ENCODE results near the gene MFSD8.

- TF ChIP-seq, protein P1, sequence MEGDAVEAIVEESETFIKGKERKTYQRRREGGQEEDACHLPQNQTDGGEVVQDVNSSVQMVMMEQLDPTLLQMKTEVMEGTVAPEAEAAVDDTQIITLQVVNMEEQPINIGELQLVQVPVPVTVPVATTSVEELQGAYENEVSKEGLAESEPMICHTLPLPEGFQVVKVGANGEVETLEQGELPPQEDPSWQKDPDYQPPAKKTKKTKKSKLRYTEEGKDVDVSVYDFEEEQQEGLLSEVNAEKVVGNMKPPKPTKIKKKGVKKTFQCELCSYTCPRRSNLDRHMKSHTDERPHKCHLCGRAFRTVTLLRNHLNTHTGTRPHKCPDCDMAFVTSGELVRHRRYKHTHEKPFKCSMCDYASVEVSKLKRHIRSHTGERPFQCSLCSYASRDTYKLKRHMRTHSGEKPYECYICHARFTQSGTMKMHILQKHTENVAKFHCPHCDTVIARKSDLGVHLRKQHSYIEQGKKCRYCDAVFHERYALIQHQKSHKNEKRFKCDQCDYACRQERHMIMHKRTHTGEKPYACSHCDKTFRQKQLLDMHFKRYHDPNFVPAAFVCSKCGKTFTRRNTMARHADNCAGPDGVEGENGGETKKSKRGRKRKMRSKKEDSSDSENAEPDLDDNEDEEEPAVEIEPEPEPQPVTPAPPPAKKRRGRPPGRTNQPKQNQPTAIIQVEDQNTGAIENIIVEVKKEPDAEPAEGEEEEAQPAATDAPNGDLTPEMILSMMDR (IDR thresholded peaks at IDR 0.05) = no peak
- TF ChIP-seq POLR2A (IDR thresholded peaks at IDR 0.05) = no peak
These were observed 10.3 kb upstream of the MFSD8 start for GRCh38 chr4:127975121-127975770.
